Measurements from ENCODE around the gene NAALADL2.
"Not testable (repeated sequence)": the region's sequence is repeated elsewhere in the genome, so short reads cannot be mapped to it uniquely, and the experiment has no call there.

NAALADL2 gene

GRCh38 chr3:175270866-175271265 is 411.7 kb downstream of the NAALADL2 start:
- H3K4me1 Mint-ChIP-seq (ENCODE audit: low read depth in 2 of 2) = no peaks in the 10 kb centered on the region
- peaks cover 2% of the 10 kb centered on the region for H3K36me3 Mint-ChIP-seq (ENCODE audit: insufficient read depth)
- H3K27ac Mint-ChIP-seq = no peak overlapping the region
- no peaks in the 10 kb centered on the region for H3K27me3 Mint-ChIP-seq
- H3K4me3 Mint-ChIP-seq = no peak overlapping the region
- DNase-seq (no peak), ATAC-seq (replicated peaks) (no peak)
- peaks cover 0 to 6% of the 10 kb centered on the region in 2 donors for H3K9me3 Mint-ChIP-seq

DNA sequence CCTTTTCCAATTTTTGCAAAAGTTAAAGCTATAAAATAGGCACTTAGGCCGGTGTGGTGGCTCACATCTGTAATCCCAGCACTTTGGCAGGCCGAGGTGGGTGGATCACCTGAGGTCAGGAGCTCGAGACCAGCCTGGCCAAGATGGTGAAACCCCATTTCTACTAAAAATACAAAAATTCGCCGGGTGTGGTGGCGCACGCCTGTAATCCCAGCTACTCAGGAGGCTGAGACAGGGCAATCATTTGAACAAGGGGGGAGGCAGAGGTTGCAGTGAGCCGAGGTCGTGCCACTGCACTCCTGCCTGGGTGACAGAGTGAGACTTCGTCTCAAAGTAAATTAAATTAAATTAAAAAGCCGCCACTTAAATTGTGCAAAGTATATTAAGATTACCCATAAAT is 412.3 kb downstream of the NAALADL2 start:
- H3K27me3 Mint-ChIP-seq; DNase-seq; ATAC-seq (replicated peaks); H3K36me3 Mint-ChIP-seq (ENCODE audit: insufficient read depth); H3K27ac Mint-ChIP-seq; H3K4me3 Mint-ChIP-seq; H3K9me3 Mint-ChIP-seq; H3K4me1 Mint-ChIP-seq (ENCODE audit: low read depth in 2 of 2): not testable (repeated sequence)

GRCh38 chr3:175272392-175272791 is 413.3 kb downstream of the NAALADL2 start:
- Mint-ChIP-seq H3K4me3 (no peak overlapping the region), H3K27me3 (no peaks in the 10 kb centered on the region), H3K36me3 (ENCODE audit: insufficient read depth) (peaks cover 2% of the 10 kb centered on the region)

DNA sequence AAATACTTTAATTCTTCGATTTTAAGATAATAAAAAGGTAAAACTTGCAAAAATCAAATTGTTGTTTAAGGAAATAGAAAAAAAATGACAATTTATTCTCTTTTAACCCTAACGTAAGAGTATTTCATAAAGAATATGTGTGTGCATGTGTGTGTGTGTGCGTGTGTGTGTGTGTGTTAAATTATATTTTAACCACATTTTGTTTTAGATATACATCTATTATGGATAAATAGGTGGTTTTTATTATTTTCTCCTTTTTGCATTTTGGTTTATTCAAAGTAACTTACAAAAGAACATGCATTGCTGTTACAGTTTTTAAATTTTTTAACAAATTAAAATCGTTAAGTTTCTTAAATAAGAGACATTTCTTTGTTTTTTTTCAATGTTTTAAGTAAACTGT is 414.4 kb downstream of the NAALADL2 start:
- no peak for DNase-seq

More at GRCh38 chr3:175272392-175272791, 413.3 kb downstream of the NAALADL2 start:
- DNase-seq (no peak), ATAC-seq (replicated peaks) (no peak)
- no peak overlapping the region for H3K27ac Mint-ChIP-seq
- no peaks in the 10 kb centered on the region for H3K4me1 Mint-ChIP-seq (ENCODE audit: low read depth in 2 of 2)
- H3K9me3 Mint-ChIP-seq = peaks cover 0 to 8% of the 10 kb centered on the region in 2 donors

GRCh38 chr3:175274056-175274455 is 414.9 kb downstream of the NAALADL2 start:
- H3K27me3 Mint-ChIP-seq = no peaks in the 10 kb centered on the region
- ATAC-seq (replicated peaks) (no peak), DNase-seq (no peak)
- H3K27ac Mint-ChIP-seq = no peak overlapping the region
- H3K4me3 Mint-ChIP-seq = no peak overlapping the region
- H3K36me3 Mint-ChIP-seq (ENCODE audit: insufficient read depth) = peaks cover 2% of the 10 kb centered on the region
- peaks cover 0 to 7% of the 10 kb centered on the region in 2 donors for H3K9me3 Mint-ChIP-seq
- no peaks in the 10 kb centered on the region for H3K4me1 Mint-ChIP-seq (ENCODE audit: low read depth in 2 of 2)

More for the DNA sequence above, 414.4 kb downstream of the NAALADL2 start:
- H3K27me3 Mint-ChIP-seq = no peaks in the 10 kb centered on the region
- no peak overlapping the region for H3K4me3 Mint-ChIP-seq
- no peak overlapping the region for H3K27ac Mint-ChIP-seq
- H3K4me1 Mint-ChIP-seq (ENCODE audit: low read depth in 2 of 2) = no peaks in the 10 kb centered on the region
- ATAC-seq (replicated peaks) = no peak
- H3K36me3 Mint-ChIP-seq (ENCODE audit: insufficient read depth) = peaks cover 2% of the 10 kb centered on the region
- peaks cover 0 to 7% of the 10 kb centered on the region in 2 donors for H3K9me3 Mint-ChIP-seq

DNA sequence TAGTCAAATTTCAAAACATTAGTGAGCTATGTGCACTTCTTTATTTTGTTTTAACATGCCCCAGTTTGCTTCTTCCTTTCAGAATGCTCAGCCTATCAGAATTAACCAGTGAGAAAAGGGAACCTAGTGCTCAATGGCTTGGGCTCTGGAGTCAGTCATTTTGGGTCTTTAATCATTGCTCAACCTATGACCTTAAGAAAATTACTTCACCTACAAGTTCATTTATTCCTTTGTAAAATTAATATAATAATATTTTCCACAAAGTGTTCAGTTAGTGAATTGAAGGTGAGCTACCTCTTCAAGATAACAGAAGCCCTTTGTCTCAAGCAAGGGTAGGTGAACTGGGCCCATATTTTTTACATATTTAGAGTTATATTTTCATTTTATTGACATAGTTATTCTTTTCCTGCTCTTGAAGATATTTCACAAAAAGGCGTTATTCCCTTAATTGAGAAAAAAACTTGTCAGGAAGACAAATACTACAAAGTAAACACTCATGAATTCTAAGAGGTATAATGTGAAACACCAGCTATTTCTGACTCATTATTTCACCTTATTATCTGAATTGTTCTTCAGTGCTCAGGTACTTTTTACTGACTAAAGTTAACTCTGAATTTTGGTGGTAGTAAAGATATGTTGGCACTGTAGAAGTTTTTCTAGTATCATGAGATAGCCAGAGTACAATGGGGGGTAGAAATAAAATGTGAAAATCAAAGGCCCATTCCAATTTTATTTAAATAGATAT is 415.5 kb downstream of the NAALADL2 start:
- Mint-ChIP-seq H3K4me3 (no peak overlapping the region), H3K36me3 (ENCODE audit: insufficient read depth) (peaks cover 2% of the 10 kb centered on the region), H3K27ac (no peak overlapping the region), H3K4me1 (ENCODE audit: low read depth in 2 of 2) (no peaks in the 10 kb centered on the region), H3K9me3 (peaks cover 0 to 7% of the 10 kb centered on the region in 2 donors), H3K27me3 (no peaks in the 10 kb centered on the region)
- no peak for DNase-seq
- ATAC-seq (replicated peaks) = no peak

GRCh38 chr3:175278680-175279079 is 419.5 kb downstream of the NAALADL2 start:
- Mint-ChIP-seq H3K36me3 (ENCODE audit: insufficient read depth) (no peaks in the 10 kb centered on the region), H3K4me1 (ENCODE audit: low read depth in 2 of 2) (no peaks in the 10 kb centered on the region), H3K9me3 (peaks cover 0 to 7% of the 10 kb centered on the region in 2 donors), H3K27me3 (no peaks in the 10 kb centered on the region), H3K4me3 (no peak overlapping the region), H3K27ac (no peak overlapping the region)
- DNase-seq (no peak), ATAC-seq (replicated peaks) (no peak)

GRCh38 chr3:175279457-175279856 is 420.3 kb downstream of the NAALADL2 start:
- DNase-seq (no peak), ATAC-seq (replicated peaks) (no peak)
- Mint-ChIP-seq H3K4me3 (no peak overlapping the region), H3K4me1 (ENCODE audit: low read depth in 2 of 2) (no peaks in the 10 kb centered on the region), H3K27ac (no peak overlapping the region), H3K9me3 (peaks cover 0 to 7% of the 10 kb centered on the region in 2 donors), H3K27me3 (no peaks in the 10 kb centered on the region), H3K36me3 (ENCODE audit: insufficient read depth) (no peaks in the 10 kb centered on the region)

- no peaks in the 10 kb centered on the region for H3K4me1 Mint-ChIP-seq (ENCODE audit: low read depth in 2 of 2)
- H3K27ac Mint-ChIP-seq = no peak overlapping the region
- H3K27me3 Mint-ChIP-seq = no peaks in the 10 kb centered on the region
- ATAC-seq (replicated peaks) (no peak), DNase-seq (no peak)
- peaks cover 0 to 5% of the 10 kb centered on the region in 2 donors for H3K9me3 Mint-ChIP-seq
- H3K36me3 Mint-ChIP-seq (ENCODE audit: insufficient read depth) = no peaks in the 10 kb centered on the region
- no peak overlapping the region for H3K4me3 Mint-ChIP-seq
Observed at GRCh38 chr3:175279911-175280310, 420.8 kb downstream of the NAALADL2 start.

GRCh38 chr3:175287361-175287963 is 428.3 kb downstream of the NAALADL2 start:
- no peak for DNase-seq
- no peak overlapping the region for H3K4me3 Mint-ChIP-seq
- no peaks in the 10 kb centered on the region for H3K4me1 Mint-ChIP-seq (ENCODE audit: low read depth in 2 of 2)
- no peak for ATAC-seq (replicated peaks)
- H3K36me3 Mint-ChIP-seq (ENCODE audit: insufficient read depth) = no peaks in the 10 kb centered on the region
- no peak overlapping the region for H3K27ac Mint-ChIP-seq
- H3K27me3 Mint-ChIP-seq = no peaks in the 10 kb centered on the region
- no peaks in the 10 kb centered on the region for H3K9me3 Mint-ChIP-seq

- Mint-ChIP-seq H3K27ac (no peak overlapping the region), H3K36me3 (ENCODE audit: insufficient read depth) (no peaks in the 10 kb centered on the region), H3K4me3 (no peak overlapping the region), H3K9me3 (no peaks in the 10 kb centered on the region), H3K4me1 (ENCODE audit: low read depth in 2 of 2) (no peaks in the 10 kb centered on the region), H3K27me3 (no peaks in the 10 kb centered on the region)
- ATAC-seq (replicated peaks) (no peak), DNase-seq (no peak)
Observed at GRCh38 chr3:175288621-175289020, 429.5 kb downstream of the NAALADL2 start.

GRCh38 chr3:175294793-175295192 is 435.7 kb downstream of the NAALADL2 start:
- Mint-ChIP-seq H3K27ac (no peak overlapping the region), H3K4me1 (ENCODE audit: low read depth in 2 of 2) (no peaks in the 10 kb centered on the region), H3K9me3 (peaks cover 0 to 4% of the 10 kb centered on the region in 2 donors), H3K36me3 (ENCODE audit: insufficient read depth) (no peaks in the 10 kb centered on the region), H3K4me3 (no peak overlapping the region), H3K27me3 (no peaks in the 10 kb centered on the region)
- ATAC-seq (replicated peaks) (no peak), DNase-seq (no peak)

DNA sequence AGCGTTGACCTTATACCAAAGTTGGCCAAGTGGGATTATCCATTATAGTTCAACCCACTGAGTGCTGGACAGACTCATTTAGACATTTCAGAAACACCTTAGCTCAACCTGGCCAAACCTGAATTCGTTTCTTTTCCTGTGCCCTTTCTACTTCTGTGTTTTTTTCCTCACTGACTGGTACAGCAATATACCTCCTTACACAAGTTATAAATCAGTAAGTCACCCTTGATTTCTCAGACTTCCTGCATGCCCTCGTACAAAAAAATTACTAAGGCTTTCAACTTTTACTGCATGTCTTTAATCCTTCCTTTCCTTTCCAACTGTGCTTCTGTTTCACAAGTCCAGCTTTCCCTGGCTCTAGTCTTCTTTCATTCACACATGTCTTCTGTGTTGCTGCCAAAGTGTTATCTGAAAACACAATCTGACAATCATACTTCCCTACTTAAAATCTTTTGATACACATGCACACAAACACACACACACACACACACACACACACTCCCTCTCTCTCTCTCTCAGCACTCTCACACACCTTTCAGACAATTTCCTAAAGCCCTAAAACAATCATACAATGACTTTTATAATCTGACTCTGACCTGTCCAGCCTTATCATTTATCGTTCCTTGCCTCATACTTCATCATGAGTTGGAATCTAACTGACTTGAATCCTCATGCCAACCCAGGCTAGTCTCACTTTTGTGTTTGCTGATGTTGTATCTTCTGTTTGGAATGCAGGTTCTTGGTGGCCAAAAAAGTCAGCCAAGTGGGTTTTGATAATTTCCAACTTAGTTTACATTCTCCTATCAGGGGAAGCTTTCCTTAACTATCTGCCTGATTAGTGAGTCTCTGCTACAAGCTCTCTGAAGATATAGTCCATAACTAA is 436.4 kb downstream of the NAALADL2 start:
- H3K4me3 Mint-ChIP-seq = no peak overlapping the region
- peaks cover 0 to 8% of the 10 kb centered on the region in 2 donors for H3K9me3 Mint-ChIP-seq
- no peak overlapping the region for H3K27ac Mint-ChIP-seq
- H3K4me1 Mint-ChIP-seq (ENCODE audit: low read depth in 2 of 2) = no peaks in the 10 kb centered on the region
- DNase-seq (no peak), ATAC-seq (replicated peaks) (no peak)
- H3K36me3 Mint-ChIP-seq (ENCODE audit: insufficient read depth) = no peaks in the 10 kb centered on the region
- no peaks in the 10 kb centered on the region for H3K27me3 Mint-ChIP-seq
